GM21381 (cell line): Measurements from ENCODE around the gene FCGR1A.
"Not testable (repeated sequence)": the region's sequence is repeated elsewhere in the genome, so short reads cannot be mapped to it uniquely, and the experiment has no call there.

Experiments used
- ATAC-seq: cut with Tn5 transposase; IDR thresholded peaks from one replicate; pipeline ENCODE4 v1.9.1; 2021; ENCODE audit warnings: mild to moderate bottlenecking, moderate library complexity; ENCODE audit not compliant: unreplicated experiment

Gene FCGR1A

DNA sequence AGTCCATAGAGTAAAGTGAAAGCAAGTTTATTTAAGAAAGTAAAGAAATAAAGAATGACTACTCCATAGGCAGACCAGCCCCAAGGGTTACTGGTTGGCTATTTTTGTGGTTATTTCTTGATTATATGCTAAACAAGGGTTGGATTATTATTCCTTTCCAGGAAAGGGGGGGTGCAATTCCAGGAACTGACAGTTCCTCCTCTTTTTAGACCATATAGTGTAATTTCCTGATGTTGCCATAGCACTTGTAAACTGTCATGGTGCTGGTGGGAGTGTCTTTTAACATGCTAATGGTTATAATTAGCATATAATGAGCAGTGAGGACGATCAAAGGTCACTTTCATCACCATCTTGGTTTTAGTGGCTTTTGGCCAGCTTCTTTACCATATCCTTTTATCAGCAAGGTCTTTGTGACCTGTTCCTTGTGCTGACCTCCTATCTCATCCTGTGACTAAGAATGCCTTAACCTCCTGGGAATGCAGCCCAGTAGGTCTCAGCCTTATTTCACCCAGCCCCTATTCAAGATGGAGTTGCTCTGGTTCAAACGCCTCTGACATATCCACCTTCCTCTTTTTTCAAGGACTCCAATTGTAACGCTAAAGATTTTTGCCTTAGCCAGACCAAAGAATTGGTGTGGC lies 6.9 kb upstream of the FCGR1A start:
- ATAC-seq: not testable (repeated sequence)

DNA sequence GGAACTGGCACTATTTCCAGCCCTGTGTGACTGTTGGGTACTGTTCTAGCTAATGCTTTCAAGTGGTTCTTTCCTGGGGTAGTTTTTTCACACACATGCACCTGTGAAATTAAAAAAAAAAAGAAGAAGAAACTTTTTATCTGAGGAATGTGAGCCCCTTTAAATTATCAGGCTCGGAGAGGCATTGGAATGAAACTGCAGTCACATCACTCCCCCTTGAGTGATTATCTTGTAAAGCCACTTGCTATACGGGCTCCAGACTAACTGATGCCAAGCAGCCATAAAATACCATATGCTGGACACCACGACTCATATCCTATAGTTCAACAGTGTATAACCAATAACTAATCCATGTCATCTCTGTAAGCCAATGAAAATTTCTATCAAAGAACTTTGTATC lies 5.4 kb upstream of the FCGR1A start:
- not testable (repeated sequence) for ATAC-seq

DNA sequence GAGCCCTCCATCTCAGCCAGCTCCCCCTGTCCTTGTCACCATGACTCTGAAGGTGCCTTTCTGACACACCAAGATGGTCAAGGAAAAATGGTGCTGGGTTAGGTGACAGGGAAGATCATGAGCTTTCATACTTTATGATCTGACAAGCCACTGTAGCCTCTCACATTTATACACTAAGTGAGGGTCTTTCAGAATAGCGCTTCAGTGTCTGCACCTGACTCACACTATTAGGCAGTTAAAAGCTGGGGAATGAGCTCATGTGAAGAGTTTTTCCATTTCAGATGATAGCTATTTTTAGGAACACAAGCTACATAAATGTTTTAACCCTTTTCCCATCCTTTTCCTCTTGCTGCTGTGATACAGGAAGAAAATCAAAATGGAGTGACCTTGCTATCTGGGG lies 4.2 kb upstream of the FCGR1A start:
- not testable (repeated sequence) for ATAC-seq

DNA sequence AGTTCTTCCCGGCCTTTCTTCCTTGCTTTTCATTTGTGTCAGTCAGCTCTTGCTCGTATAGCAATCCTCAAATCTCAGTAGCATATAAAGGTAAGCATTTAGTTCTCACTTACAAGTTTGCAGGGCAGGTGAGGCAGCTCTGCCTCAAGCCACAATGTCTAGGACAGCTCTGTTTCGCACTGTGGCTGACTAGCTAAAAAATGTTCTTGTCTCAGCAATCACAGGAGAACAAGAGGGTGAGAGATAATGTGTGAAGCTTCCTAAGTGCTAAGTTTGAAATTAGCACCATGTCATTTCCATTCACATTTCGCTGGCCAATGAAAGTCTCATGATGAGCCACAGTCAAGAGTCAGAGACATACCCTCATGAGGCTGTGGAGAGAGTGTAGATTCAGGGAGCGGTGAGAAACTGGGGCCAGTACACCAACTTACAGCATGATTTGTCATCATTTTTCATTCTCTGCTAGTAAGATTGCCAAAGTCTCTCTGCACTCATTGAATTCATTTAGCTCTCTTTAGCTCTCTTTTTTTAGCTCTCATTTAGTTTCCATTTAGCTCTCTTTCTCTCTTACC lies 995 bp upstream of the FCGR1A start:
- ATAC-seq: not testable (repeated sequence)

DNA sequence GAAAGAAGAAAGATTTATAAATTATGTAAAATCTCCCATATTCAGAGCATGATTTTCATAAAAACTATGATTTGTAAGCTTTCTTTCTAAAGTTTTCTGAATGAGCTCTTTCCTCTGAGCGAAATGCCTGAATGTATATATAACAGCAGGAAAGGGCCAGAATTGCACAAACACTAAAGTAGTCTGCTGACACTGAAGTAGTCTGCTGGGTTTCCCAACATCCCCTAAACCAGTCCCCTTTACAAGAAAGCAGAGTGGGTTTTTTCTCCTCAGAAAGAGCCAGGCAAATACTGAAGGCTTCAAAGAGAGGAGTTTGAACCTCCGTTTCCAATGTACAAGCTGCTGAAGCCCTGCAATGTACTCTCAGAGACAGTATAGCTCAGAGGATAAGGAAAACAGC lies 795 bp downstream of the FCGR1A start:
- not testable (repeated sequence) for ATAC-seq

DNA sequence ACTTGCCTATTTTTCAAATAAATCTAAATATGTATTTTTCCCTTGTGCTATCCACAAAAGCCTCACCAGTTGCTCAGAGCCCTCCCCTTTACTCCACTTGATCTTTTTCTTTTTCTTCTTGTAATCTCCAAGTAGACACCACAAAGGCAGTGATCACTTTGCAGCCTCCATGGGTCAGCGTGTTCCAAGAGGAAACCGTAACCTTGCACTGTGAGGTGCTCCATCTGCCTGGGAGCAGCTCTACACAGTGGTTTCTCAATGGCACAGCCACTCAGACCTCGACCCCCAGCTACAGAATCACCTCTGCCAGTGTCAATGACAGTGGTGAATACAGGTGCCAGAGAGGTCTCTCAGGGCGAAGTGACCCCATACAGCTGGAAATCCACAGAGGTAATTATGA lies 1.4 kb downstream of the FCGR1A start:
- ATAC-seq: not testable (repeated sequence)

DNA sequence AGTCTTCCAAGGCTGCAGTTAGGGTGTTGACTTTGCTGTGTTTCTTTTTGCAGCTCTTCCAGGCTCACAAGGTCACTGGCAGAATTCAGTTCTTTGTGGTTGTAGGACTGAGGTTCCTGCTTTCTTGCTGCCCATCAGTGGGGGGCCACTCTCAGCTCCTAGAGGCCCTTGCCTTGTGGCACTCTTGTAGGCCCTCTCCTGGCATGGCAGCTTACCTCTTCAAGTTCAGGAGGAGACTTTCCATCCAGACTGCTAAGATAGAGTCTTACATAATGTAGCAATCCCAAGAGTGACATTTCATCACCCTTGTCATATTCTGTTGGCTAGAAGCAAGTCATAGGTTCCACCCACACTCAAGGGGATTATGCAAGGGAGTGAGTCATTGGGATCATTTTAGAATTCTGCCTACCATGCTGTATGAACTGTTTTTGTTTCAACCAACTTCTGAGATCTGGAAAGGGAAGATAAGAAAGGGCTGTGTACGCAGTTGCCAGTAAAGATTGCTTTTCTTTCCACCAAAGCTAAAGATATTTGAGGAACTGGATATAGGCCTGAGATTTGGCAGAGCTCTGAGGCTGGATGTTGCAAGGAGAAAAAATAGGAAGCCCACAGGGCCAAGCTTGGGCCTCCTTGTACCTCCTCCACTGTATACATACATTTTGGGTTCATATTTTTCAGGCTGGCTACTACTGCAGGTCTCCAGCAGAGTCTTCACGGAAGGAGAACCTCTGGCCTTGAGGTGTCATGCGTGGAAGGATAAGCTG lies 5.4 kb downstream of the FCGR1A start:
- ATAC-seq: not testable (repeated sequence)

DNA sequence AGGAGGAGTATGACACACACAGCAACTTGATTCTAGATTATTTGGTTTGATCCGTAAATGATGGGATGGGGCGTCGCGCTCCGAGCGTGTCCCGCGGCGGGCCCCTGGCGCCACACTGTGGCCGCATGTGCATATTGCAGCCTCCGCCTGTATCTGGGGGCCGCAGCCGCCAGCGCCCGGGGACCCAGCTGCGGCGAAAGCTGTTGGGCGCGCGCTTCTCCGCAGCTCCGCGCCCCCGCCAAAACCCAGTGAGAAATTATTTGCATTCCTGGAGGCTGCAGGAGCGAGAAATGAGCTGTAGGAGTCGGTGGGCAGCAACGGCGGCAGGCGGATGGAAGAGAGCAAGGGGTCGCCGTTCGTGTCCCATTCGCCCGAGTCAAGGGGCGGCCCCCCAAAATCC lies 10.0 kb downstream of the FCGR1A start:
- ATAC-seq: peak; percentile 78

DNA sequence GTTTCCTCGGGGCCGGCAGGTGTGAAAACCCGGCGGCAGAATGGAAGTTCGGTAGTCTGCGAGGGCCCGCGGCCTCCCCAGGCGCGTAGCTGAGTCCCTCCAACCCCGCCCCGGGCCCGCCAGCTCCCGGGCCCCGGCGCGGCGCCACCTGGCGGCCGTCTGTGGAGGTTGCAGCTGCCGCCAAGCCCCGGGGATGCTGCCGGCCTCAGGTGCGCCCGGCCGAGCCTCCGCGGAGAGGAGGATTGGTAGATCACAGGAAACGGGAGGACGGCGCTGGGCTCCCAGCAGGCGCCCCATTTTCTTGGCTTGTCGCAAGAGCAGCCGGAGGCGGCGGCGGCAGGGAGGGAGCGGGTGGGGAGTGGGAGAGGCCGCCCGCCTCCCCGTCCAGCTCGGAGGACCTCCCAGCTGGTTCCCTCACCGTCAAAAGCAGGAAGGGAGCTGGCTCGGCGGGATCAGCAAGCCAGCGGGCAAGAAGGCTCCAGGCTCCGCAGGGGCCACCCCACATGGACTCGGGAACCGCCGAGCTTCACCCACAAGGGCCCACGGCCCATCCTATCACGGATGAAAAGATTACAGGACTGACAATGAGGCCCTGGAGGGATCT lies 10.5 kb downstream of the FCGR1A start:
- peak; percentile 93 for ATAC-seq

DNA sequence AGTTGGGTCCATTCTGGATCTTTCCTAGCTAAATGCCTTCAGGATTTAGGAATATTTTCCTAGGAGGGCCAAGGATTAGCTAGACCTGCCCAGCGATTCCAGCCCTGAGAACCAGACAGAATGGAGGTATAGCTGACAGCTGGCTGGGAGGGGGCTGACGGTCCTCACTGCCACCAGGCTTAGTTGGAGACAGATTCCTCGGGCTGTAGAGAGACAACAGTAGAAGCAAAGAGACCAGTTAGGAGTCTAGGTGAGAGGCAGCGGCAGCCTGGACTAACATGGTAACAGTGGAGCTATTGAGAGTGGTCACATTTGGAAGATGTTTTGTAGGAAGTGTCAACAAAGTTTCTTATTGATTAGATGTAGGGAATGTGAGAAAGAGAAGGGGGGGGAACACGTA lies 11.4 kb downstream of the FCGR1A start:
- not testable (repeated sequence) for ATAC-seq

DNA sequence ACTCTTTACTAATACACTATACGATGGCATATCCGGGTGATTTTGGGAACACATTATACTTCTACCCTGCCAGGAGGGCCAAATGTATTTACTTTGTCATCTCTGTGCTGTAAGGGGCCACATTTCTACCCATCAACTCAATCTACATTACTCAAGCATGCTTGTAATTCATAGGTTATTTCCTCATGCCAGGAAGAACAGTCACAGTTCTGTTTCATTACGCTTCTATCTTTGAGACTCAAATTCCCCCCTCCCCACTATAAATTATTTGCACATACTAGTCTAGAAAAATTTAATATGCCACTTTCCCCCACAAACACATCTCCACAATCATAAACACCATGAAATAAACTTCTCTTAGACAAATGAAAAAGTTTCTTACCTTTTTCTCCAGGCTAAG lies 19.1 kb downstream of the FCGR1A start:
- ATAC-seq: not testable (repeated sequence)

DNA sequence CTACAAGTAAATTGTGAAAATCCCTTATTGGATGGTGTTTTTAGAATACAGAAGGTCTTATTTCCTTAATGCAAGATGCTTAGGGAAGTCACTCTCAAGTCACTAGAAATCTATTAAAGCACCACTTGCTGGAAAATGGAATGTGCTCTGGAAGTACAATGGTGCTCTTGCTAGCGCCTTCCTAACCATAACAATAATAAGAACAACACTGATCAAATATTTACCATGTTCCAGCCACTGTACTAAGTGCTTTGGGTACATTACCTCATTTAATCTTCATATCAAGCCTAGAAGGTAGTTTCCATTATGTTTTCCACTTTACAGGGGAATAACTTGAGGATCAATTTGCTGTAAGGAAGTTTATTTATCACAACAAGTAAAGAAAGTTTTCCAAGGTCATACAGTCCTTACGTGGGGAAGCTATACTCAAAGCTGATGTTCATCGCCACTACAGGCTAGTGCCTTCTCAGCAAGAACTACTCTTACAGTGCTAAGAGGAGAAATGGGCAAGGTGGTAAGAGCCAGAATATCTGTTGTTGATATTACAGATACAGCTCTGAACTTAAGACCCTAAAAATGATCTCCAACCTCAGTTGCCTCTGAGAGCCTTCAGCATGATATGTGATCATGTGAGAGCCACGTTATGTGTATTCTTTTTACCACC lies 22.1 kb downstream of the FCGR1A start:
- not testable (repeated sequence) for ATAC-seq

DNA sequence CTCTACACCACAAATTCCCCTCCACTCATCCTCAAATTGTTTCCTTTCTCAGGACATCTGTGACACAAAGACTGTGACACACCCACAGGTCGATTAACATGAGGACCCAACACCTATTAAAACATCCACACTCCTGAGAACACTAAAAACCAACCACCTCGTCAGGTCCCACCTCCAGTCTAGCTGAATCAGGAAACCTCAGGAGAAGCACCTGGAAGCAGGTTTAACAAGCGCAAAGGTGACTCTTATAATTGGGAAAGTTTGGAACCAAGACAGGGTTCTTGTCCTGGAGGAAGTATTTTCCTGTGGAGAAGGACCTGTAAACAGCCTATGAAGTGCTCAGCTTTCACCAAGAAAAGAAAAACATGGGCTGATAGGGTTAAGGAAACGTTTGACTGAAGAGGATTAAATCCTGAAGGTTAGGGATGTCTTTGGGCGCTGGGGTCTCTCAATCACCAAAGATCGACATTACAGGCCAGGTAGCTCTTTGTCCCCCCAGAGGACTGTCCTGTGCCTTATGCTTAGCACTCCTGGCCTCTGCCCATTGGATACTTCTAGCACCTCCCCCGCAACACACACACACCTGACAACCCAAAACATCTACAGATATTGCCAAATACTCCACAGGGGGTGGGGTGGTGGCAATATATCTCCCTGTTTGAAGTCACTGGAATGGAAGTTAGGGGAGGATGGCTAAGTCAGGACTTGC lies 28.4 kb downstream of the FCGR1A start:
- not testable (repeated sequence) for ATAC-seq

DNA sequence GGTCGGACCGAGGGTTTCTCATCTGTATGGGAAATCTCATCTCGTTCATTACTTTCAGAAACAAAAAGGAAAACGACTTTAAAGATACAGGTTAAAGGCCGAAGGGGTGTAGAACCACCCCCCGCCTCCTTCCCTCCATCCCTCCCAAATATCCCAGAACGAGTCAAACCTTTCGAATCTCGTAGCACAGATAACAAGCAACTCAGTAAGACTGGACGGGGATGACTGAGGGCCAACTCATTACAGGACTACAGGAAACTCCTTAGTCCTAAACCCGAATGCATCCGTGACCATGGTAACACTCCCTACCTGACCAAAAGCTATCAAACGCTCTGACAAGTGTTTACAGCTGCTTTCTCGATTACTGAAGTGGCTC lies 29.0 kb downstream of the FCGR1A start:
- peak; percentile 14 for ATAC-seq

DNA sequence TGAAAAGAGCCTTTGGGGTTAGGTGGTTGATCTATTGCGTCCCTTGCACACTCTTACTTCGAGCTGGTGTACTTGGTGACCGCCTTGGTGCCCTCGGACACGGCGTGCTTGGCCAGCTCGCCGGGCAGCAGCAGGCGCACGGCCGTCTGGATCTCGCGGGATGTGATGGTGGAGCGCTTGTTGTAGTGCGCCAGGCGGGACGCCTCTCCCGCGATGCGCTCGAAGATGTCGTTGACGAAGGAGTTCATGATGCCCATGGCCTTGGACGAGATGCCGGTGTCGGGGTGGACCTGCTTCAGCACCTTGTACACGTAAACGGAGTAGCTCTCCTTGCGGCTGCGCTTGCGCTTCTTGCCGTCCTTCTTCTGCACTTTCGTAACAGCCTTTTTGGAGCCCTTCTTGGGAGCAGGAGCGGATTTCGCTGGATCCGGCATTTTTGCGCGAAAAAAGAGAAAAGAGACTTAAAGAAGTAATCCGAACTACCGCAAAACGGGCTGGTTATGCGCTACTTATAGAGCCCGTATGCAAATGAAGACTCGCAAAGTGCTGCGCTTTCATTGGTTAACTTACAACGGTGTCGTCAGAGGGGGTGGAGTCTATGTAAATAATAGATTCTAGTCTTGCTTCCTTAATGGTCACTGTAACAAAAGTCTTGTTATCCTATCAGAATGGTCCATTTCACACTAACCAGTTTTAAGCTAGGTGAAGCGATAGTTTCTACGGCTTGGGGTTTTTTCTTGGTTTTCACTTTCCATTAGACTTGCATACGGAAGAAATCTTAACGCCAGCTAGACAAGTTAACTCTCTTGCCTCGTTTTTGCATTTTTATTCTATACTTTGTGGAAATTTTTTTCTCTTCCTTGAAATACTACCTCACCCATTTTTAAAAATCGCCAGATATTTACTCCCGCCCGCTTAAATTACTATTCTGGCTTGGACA lies 29.7 kb downstream of the FCGR1A start:
- ATAC-seq: peak; percentile 82

DNA sequence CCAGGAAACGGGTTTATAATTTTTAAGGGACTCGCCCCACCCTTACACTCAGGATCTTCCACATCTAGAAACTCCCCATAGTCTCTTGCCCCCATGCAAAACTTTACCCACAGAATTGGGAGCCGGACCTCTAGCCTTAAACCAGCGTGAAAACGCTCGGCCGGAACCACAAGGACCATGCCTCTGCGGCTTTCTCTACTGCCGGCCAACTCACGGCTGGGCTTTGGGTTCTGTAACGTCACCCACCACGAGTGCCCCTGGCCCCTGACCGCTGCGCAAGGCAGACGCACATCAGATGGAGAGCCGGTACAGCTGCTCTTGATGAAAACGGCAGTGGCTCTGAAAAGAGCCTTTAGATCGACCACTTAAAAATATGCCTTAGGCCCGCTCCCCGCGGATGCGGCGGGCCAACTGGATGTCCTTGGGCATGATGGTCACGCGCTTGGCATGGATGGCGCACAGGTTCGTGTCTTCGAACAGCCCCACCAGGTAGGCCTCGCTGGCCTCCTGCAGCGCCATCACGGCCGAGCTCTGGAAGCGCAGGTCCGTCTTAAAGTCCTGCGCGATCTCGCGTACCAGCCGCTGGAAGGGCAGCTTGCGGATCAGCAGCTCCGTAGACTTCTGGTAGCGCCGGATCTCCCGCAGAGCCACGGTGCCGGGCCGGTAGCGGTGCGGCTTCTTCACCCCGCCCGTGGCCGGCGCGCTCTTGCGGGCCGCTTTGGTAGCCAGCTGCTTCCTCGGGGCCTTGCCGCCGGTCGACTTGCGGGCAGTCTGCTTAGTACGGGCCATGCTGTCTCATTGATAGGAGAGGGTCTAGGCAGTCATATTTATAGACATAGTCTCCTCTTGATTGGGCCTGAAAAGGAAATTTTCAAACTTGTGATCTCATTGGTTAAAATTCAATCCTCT lies 30.7 kb downstream of the FCGR1A start:
- ATAC-seq: peak; percentile 32

DNA sequence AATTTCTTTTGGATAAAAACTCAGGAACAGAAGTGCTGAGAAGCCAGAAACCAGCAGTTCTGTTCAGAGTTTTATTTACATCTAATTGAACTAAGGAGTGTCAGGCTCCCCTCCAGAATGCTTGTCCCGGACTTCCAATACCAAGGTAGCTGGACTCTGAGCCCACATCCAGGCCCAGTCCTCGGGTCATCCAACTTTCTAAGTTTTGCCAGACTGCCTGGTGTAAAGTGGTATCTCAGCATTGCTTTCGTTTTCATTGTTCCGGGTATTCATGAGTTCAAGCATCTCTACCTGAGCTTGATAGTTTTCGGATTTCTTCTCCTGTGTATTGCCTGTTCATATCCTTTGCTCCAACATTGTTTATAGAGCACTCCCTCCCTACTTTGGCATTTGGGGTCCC lies 37.9 kb downstream of the FCGR1A start:
- not testable (repeated sequence) for ATAC-seq

DNA sequence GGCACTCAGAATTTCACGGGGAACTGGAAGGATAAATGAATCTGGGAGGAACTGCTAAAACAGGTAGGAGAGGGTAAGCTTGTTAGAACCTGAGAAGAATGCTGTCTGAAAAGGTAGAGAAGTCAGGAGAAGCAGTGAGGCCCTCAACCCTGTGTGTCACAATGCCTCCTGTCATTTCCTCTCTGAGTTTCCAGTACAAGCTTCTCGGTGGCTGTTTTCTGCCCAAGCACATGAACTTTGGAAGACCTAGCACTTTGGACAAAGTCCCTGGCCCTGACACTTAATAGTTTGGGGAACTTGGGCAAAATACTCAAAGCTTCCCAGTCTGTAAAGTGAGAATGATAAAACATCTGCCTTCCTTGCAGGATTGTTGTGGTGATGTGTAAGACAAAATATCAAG lies 44.1 kb downstream of the FCGR1A start:
- ATAC-seq: not testable (repeated sequence)
